GM12801 (cell line): ENCODE data around the gene STK10.

ENCODE experiments used
- TF ChIP-seq, protein P1 (sequence below): IDR thresholded peaks from one replicate; pipeline ENCODE4 v1.5.1; 2011; ENCODE audit warnings: control low read depth; ENCODE audit not compliant: insufficient read length; ENCODE audit errors: extremely low read depth

The STK10 gene

DNA sequence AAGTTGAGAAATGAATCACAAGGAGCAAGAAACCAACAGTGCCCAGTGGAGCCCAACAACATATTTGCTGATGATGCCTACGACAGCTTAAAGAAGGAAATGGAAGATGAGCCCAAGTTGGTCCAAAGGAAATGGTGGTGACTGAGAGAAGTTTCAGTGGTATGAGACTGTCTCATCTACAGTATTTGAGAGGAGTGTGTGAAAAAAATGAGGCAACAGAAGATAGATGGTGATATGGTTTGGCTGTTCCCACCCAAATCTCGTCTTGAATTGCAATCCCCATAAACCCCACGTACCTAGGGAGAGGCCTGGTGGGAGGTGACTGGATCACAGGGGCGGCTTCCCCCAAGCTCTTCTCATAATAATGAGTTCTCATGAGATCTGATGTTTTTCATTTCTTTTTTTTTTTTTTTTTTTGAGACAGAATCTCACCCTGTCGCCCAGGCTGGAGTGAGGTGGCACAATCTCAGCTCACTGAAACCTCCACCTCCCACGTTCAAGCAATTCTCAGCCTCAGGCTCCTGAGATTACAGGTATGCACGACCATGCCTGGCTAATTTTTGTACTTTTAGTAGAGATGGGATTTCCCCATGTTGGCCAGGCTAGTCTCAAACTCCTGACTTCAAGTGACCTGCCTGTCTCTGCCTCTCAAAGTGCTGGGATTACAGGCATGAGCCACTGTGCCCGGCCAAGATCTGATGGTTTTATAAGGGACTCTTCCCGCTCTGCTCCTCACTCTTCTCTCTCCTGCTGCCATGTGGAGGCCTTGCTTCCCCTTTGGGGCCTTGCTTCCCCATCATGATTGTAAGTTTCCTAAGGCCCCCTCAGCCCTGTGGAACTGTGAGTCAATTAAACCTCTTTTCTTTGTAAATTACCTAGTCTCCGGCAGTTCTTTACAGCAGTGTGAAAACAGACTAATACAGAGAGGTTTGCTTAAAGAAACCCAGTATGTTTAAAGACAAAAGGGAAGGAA, 36.2 kb upstream of the STK10 start:
- TF ChIP-seq, protein P1, sequence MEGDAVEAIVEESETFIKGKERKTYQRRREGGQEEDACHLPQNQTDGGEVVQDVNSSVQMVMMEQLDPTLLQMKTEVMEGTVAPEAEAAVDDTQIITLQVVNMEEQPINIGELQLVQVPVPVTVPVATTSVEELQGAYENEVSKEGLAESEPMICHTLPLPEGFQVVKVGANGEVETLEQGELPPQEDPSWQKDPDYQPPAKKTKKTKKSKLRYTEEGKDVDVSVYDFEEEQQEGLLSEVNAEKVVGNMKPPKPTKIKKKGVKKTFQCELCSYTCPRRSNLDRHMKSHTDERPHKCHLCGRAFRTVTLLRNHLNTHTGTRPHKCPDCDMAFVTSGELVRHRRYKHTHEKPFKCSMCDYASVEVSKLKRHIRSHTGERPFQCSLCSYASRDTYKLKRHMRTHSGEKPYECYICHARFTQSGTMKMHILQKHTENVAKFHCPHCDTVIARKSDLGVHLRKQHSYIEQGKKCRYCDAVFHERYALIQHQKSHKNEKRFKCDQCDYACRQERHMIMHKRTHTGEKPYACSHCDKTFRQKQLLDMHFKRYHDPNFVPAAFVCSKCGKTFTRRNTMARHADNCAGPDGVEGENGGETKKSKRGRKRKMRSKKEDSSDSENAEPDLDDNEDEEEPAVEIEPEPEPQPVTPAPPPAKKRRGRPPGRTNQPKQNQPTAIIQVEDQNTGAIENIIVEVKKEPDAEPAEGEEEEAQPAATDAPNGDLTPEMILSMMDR: no peak

DNA sequence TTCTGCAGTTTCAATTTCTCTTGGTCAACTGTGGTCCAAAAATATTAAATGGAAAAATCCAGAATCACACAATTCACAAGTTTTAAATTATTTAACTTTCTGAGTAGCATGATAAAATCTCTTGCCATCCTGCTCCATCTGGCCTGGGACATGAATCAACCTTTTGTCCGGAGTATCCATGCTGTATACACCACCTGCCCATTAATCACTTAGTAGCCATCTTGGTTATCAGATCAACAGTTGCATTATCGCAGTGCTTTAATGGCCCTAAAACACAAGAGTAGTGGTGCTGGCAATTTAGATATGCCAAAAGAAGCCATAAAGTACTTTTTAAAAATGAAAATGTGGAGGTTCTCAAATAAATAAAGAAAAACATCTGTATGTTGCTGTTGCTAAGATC, 31.3 kb upstream of the STK10 start:
- TF ChIP-seq, protein P1: no peak

DNA sequence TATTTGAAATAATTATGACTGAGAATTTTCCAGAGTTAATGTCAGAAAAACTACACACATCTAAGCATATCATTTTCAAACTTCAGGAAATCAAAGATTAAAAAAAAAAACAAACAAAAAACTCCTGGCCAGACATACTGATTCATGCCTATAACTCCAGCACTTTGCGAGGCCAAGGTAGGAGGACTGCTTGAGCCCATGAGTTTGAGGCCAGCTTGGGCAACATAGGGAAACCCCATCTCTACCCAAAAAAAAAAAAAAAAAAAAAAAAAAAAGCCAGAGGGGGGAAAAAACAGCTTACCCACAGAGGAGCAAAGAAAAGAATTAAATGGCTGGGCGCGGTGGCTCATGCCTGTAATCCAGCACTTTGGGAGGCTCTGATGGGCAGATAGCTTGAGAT, 28.3 kb upstream of the STK10 start:
- TF ChIP-seq, protein P1: no peak

DNA sequence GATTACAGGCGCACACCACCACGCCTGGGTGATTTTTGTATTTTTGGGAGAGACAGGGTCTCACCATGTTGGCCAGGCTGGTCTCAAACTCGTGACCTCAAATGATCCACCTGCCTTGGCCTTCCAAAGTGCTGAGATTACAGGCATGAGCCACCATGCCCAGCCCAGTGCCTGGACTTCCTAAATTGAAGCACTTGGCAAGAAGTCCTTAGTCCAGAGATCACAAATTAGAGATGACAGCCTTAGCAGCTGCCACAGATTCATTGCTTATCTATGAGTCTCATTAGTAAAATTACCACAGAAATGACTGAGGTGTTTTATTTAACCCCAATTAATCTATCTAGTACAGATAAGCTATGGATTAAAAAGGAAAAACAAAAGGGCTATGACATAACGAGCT, 25.1 kb upstream of the STK10 start:
- TF ChIP-seq, protein P1: no peak

DNA sequence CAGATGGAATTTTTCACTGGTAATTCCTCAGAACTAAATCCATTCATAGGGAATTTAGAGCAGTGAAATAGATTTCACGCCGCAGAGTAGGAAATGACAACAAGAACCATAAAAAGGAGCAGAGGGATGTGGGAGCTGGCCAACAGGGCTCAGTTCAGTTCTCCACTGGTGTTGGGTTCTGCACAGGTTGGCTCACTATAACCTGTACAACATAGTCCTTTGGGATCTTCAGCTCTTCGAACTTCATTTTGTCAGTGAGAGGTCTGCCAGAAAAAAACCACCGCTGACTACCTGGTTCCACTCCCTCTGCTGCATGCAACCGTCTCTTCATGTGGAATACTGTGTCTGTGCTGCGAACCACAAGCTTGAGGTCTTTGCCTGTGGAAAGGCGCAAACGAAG, 23.7 kb upstream of the STK10 start:
- TF ChIP-seq, protein P1: no peak

DNA sequence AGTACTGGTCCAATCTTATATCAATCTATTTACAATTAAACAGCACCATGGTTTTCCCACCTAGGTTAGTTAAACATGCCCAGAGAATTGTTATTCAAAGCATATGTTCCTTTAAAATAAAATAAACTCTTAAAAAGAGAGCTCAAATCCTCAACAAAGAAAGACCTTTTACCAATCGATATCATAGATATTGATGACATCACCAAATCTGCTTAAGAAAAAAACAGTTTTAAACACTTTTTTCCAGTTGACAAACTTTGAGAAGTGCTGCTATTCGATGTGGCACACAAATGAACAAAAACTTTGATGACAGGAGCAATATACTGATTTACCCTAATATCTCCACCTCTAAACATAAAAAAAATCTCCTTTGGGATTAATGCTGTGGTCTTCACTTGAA, 21.7 kb upstream of the STK10 start:
- TF ChIP-seq, protein P1: no peak

DNA sequence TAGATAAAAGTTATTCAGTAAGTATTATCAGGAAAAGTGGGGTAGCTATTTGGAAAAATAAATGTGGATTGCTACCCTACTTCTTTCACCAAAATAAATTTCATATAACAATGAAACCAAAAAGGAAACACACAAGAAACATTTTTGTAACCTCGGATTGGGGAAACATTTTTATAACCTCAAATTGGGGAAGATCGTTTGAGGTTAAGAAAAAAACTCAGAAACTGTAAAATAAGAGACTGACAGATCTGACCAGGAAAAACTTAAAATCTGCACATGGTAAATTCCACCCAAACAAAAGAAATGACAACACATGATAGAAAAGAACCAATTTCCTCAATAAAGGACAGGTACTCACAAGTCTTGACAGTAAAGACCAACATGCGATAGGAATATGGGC, 19.5 kb upstream of the STK10 start:
- TF ChIP-seq, protein P1: no peak
